ENCODE measurements around the gene GGCX.
"Not testable (repeated sequence)": the region's sequence is repeated elsewhere in the genome, so short reads cannot be mapped to it uniquely, and the experiment has no call there.

Gene GGCX

GRCh38 chr2:85561280-85562212, at the start of gene GGCX:
Gene GGCX, minus strand, starts transcription at chr2:85561493. Its CDS starts 65 bp downstream, at chr2:85561428.
- in situ Hi-C loops (cut with MboI; ENCODE audit: low sequenced_read_pairs): no loop called here

- in situ Hi-C loops (cut with MboI; ENCODE audit: low sequenced_read_pairs): no loop called here
Measured at GRCh38 chr2:85607268-85608215, 46.2 kb upstream of the GGCX start.

DNA sequence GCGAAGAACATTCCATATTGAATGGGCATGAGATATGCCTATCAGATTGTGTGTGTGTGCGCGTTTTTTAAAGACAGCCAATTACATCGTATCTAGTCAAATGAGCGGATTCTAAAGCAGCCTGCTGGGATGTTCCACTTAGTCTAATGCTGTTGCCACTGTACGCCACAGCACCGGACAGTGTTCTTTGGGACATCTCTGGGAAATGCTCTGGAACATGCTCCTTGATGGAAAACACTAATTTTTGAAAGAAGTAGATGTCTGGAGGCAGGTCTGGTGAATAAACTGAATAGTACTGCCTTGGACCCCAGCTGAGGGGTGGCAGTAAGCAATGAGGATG, 44.8 kb upstream of the GGCX start:
- in situ Hi-C loops (cut with MboI; ENCODE audit: low sequenced_read_pairs): no loop called here

GRCh38 chr2:85605406-85606115, 44.3 kb upstream of the GGCX start:
- in situ Hi-C loops (cut with MboI; ENCODE audit: low sequenced_read_pairs): no loop called here

- in situ Hi-C loops (cut with MboI; ENCODE audit: low sequenced_read_pairs): no loop called here
Measured at GRCh38 chr2:85604568-85605339, 43.5 kb upstream of the GGCX start.

DNA sequence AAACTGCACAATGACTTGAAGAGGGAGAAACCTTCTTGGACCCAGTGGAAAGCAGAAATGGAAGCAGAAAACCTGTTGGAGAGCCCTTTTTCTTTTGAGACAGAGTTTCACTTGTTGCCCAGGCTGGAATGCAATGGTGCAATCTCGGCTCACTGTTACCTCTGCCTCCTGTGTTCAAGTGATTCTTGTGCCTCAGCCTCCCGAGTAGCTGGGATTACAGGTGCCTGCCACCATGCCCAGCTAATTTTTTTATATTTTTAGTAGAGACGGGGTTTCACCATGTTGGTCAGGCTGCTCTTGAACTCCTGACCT, 42.8 kb upstream of the GGCX start:
- in situ Hi-C loops (cut with MboI; ENCODE audit: low sequenced_read_pairs): not testable (repeated sequence)

DNA sequence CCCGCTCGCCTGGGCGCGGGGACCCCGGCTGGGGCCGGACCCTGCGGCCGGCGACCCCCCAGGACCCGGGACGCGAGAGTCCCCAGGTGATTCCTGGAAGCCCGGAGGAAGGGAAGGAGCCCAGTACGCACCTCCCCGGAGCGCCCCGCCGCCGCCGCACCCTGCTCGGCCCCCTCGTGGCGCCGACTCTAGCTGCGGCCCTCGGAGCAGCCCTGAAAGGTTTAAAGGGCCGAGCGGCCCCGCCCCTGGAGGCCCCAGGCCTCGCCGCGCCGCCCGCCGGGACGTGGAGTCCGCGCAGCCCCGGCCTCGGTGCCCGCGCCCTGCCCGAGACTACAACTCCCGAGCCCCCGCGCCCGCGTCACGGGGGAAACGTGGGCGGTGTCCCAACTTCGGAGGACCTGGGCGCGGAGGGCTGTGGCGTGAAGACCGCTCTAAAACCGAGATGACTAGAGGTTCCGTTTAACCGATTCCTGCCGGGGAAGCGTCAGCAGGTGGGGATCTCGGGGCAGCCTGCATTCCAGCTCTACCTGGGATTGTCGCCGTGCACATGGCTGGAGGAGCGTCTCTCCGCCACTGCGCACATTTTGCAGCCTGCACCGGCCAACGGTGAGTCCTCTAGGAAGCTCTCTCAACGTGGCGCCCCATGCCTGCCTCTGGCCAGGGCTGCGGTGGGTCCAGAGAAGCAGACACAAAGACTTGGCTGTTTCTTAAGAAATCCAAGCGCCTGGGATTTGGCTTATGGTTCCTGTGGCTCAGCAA, 41.4 kb upstream of the GGCX start, which contains the start of gene TMEM150A:
Gene TMEM150A (minus strand): TSS at position 223 of the 759 bp plus-strand sequence. CDS start 750 bp downstream, outside the sequence.
- in situ Hi-C loops (cut with MboI; ENCODE audit: low sequenced_read_pairs): no loop called here

DNA sequence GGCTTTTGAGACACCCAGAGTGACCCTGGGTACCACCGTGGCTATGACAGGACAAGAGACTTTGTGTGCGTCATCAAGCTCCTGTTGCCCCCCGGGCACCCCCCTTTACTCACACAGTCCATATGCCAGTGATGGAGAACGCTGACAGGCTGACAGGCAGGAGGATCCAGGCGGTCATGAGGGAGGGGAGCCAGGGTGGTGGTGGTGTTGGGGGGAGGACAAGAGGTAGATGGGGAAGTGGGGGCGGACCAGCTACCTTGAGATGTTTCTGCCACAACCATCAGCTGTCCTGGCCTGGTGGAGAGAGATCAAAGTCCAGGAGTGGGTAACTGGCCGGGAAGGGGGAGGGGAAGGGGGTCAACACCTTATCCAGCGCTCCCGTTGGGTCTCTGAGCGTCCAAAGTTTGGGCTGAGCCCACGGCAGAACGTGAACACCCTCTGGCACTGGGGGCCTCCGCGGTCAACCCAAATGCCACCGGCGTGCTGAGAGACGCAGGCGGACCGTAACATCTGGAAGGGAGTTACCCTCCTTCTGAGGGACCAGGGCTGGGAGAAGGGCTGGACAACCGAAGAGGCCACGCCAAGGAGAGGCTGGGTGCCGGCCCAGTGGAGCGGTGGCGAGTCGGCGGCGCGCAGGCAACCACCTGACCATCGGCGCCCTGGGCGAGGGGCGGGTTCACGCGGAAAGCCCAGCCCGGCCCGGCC, 40.6 kb upstream of the GGCX start:
- in situ Hi-C loops (cut with MboI; ENCODE audit: low sequenced_read_pairs): no loop called here

DNA sequence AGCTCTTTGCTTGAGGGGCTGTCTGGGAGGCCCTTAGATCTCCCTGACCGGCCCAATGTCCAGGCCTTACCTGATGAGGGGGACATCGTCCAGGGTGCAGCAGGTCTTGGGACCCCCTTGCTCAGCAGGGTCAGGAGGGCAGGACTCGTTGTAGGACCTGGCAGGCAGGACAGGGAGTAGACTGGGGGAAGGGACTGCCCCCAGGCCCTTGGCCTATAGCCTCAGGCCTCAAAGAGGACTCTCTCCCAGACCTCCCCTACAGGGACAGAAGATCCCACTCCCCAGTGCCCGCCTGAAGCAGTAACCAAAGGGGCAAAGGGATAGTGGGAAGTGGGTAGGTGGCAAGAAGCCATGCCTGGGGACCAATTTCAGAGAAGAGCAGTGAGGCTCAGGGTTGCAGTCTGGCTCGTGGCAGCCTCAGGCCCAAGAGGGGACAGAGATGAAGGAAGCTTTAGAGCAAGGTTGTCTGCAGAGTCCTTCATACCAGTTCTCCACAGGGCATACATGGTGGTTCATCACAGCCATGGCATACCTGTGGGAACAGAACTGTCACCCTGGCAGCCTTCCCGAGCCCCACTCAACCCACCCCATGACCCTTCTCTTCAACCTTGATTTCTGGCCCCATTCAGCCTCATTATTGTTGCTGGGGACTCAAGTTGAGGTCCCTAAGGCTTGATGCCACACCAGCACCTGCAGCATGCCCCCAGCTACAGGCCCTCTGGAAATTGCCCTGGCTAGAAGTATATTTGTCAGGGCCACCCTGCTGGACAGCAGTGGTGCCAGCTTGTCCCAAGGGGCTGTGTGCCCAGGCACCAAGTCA, 39.9 kb upstream of the GGCX start:
- in situ Hi-C loops (cut with MboI; ENCODE audit: low sequenced_read_pairs): no loop called here

DNA sequence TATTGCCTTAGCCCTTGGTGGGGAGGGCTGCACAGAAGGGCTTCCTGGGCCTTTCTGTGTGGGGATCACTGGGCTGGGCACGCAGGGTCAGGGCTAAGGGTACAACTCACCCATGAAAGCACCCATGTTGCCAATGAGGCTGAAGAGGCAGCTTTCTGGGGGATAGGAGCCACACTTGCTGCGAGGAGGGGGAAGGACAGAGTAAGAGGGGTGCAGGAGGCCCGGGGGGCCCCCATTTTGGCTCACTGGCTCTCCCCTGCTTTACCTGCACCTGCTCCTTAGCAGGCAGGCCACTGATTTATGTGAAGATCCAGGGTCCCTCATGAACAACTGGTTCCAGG, 38.9 kb upstream of the GGCX start:
- in situ Hi-C loops (cut with MboI; ENCODE audit: low sequenced_read_pairs): no loop called here

- in situ Hi-C loops (cut with MboI; ENCODE audit: low sequenced_read_pairs): no loop called here
Measured at GRCh38 chr2:85599468-85600234, 38.4 kb upstream of the GGCX start.

GRCh38 chr2:85598594-85599340, 37.5 kb upstream of the GGCX start:
- in situ Hi-C loops (cut with MboI; ENCODE audit: low sequenced_read_pairs): no loop called here

GRCh38 chr2:85597241-85597640, 35.9 kb upstream of the GGCX start:
- in situ Hi-C loops (cut with MboI; ENCODE audit: low sequenced_read_pairs): no loop called here

DNA sequence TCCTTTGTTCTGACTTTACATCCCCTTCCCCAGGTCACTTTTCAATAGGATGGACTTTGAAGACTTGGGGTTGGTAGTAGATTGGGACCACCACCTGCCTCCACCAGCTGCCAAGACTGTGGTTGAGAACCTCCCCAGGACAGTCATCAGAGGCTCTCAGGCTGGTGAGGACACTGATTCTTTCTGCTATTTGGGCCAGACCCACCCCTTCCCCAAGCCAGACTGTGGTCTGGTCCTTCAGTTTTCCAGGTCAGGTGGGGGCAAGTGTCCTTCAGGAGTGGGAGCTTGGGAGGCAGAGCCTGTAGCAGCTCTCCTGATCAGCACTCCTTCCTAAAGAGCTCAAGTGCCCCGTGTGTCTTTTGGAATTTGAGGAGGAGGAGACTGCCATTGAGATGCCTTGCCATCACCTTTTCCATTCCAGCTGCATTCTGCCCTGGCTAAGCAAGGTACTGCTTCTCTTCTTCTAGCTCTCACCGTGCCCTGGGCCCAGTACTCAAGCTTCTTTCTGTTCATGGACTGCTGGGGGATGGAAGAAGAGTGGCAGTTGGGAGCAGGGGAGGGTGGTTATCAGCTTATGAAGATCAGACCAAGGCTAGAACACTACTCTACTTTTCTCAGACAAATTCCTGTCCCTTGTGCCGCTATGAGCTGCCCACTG, 35.3 kb upstream of the GGCX start:
- in situ Hi-C loops (cut with MboI; ENCODE audit: low sequenced_read_pairs): no loop called here

DNA sequence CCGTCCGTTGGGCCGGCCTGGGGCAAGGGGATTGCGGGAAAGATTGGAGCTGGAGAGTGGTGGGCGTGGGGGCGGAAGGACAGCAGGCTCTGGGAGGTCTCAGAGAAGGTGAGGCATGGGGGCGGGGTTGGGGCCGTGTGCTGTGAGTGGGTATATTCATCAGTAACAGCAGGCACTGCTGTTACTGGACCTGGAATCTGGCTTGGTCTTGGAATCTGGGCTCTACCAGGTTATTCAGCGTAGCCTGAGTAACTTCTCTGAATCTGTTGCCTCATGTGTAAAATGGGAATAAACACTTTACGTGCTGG, 34.7 kb upstream of the GGCX start:
- in situ Hi-C loops (cut with MboI; ENCODE audit: low sequenced_read_pairs): no loop called here

GRCh38 chr2:85595301-85596025, 34.2 kb upstream of the GGCX start, which contains the start of gene RNF181:
Gene RNF181, plus strand, starts transcription at chr2:85595745. Its CDS starts 19 bp downstream, at chr2:85595764.
- in situ Hi-C loops (cut with MboI; ENCODE audit: low sequenced_read_pairs): no loop called here

All from HL-60/S4 treated with phorbol 12-myristate 13-acetate at 8.2 ng/mL for 4 days and 3 days (cell line).